ENCODE data around the gene TSPAN18.

Gene TSPAN18

GRCh38 chr11:44718057-44718456, 8.7 kb upstream of the TSPAN18 start:
- no peak for DNase-seq
- H3K9ac ChIP-seq (ENCODE audit: low read length), result no peak overlapping the region

GRCh38 chr11:44718612-44719390, 8.0 kb upstream of the TSPAN18 start:
- 90% methylated on average over 3 of the region's 4 CpGs for WGBS
- H3K36me3 ChIP-seq (ENCODE audit: control insufficient read depth in 1 of 2, insufficient read depth in 2 of 2, low read depth in 1 of 2, low read length in 2 of 2), result no peaks in the 10 kb centered on the region
- H3K9me3 ChIP-seq (ENCODE audit: control insufficient read depth, low read length), result no peaks in the 10 kb centered on the region
- H2BK5ac ChIP-seq (ENCODE audit: low read depth, low read length, poor library complexity, severe bottlenecking), result no peak overlapping the region
- H2BK12ac ChIP-seq (ENCODE audit: low read length in 2 of 2), result no peak overlapping the region
- H2AK5ac ChIP-seq (ENCODE audit: low read length, severe bottlenecking), result no peak overlapping the region
- no peak overlapping the region for H3K4me2 ChIP-seq (ENCODE audit: low read length, poor library complexity, severe bottlenecking)
- no peak overlapping the region for H3K9ac ChIP-seq (ENCODE audit: low read length)
- no peak for DNase-seq
- H4K91ac ChIP-seq (ENCODE audit: low read length), result no peak overlapping the region
- no peaks in the 10 kb centered on the region for H3K4me1 ChIP-seq (ENCODE audit: control insufficient read depth, insufficient read depth, low read depth, low read length)
- H3K14ac ChIP-seq (ENCODE audit: low read length in 2 of 2), result no peak overlapping the region
- peaks cover 74 to 80% of the 10 kb centered on the region in 2 experiments for H3K27me3 ChIP-seq (ENCODE audit: control insufficient read depth in 1 of 2, insufficient read depth in 1 of 2, low read length in 2 of 2)
- no peak overlapping the region for H4K8ac ChIP-seq (ENCODE audit: low read length)
- H3K27ac ChIP-seq (ENCODE audit: low read length, poor library complexity, severe bottlenecking), result no peak overlapping the region
- H3K18ac ChIP-seq (ENCODE audit: low read depth in 1 of 2, low read length in 2 of 2), result no peak overlapping the region
- no peak overlapping the region for H3K4me3 ChIP-seq (ENCODE audit: insufficient read depth in 1 of 2, low read depth in 1 of 2, low read length in 2 of 2)
- H3K23ac ChIP-seq (ENCODE audit: low read length in 2 of 2), result no peak overlapping the region
- no peaks in the 10 kb centered on the region for H3K79me1 ChIP-seq (replicated peaks; ENCODE audit: low read length, poor library complexity, severe bottlenecking)
- H2BK15ac ChIP-seq (ENCODE audit: low read depth, poor library complexity, severe bottlenecking), result no peak overlapping the region
- H2AFZ ChIP-seq (ENCODE audit: low read depth, low read length), result no peak overlapping the region
- no peak overlapping the region for H2BK120ac ChIP-seq (ENCODE audit: low read depth, low read length)
- H3K4ac ChIP-seq (ENCODE audit: low read depth in 1 of 2, low read length in 2 of 2), result no peak overlapping the region

More at GRCh38 chr11:44718057-44718456, 8.7 kb upstream of the TSPAN18 start:
- H3K4me1 ChIP-seq (ENCODE audit: control insufficient read depth, insufficient read depth, low read depth, low read length), result no peaks in the 10 kb centered on the region
- H3K36me3 ChIP-seq (ENCODE audit: control insufficient read depth in 1 of 2, insufficient read depth in 2 of 2, low read depth in 1 of 2, low read length in 2 of 2), result no peaks in the 10 kb centered on the region
- no peak overlapping the region for H3K4me3 ChIP-seq (ENCODE audit: insufficient read depth in 1 of 2, low read depth in 1 of 2, low read length in 2 of 2)
- H4K91ac ChIP-seq (ENCODE audit: low read length), result no peak overlapping the region
- no peak overlapping the region for H3K4me2 ChIP-seq (ENCODE audit: low read length, poor library complexity, severe bottlenecking)
- H2AFZ ChIP-seq (ENCODE audit: low read depth, low read length), result no peak overlapping the region
- no peak overlapping the region for H2BK12ac ChIP-seq (ENCODE audit: low read length in 2 of 2)
- H4K8ac ChIP-seq (ENCODE audit: low read length), result no peak overlapping the region
- no peak overlapping the region for H2BK120ac ChIP-seq (ENCODE audit: low read depth, low read length)
- H3K18ac ChIP-seq (ENCODE audit: low read depth in 1 of 2, low read length in 2 of 2), result no peak overlapping the region
- H2AK5ac ChIP-seq (ENCODE audit: low read length, severe bottlenecking), result no peak overlapping the region
- 52% methylated on average over 3 of the region's 5 CpGs for WGBS
- H2BK5ac ChIP-seq (ENCODE audit: low read depth, low read length, poor library complexity, severe bottlenecking), result no peak overlapping the region
- no peak overlapping the region for H2BK15ac ChIP-seq (ENCODE audit: low read depth, poor library complexity, severe bottlenecking)
- no peak overlapping the region for H3K14ac ChIP-seq (ENCODE audit: low read length in 2 of 2)
- no peak overlapping the region for H3K23ac ChIP-seq (ENCODE audit: low read length in 2 of 2)
- H3K9me3 ChIP-seq (ENCODE audit: control insufficient read depth, low read length), result no peaks in the 10 kb centered on the region
- H3K4ac ChIP-seq (ENCODE audit: low read depth in 1 of 2, low read length in 2 of 2), result no peak overlapping the region
- H3K79me1 ChIP-seq (replicated peaks; ENCODE audit: low read length, poor library complexity, severe bottlenecking), result no peaks in the 10 kb centered on the region
- peaks cover 76 to 80% of the 10 kb centered on the region in 2 experiments for H3K27me3 ChIP-seq (ENCODE audit: control insufficient read depth in 1 of 2, insufficient read depth in 1 of 2, low read length in 2 of 2)
- no peak overlapping the region for H3K27ac ChIP-seq (ENCODE audit: low read length, poor library complexity, severe bottlenecking)

GRCh38 chr11:44725016-44725685, 1.6 kb upstream of the TSPAN18 start:
- Histone ChIP-seq H3K4me1 (ENCODE audit: control insufficient read depth, insufficient read depth, low read depth, low read length) (peaks cover 14% of the 10 kb centered on the region), H3K36me3 (ENCODE audit: control insufficient read depth in 1 of 2, insufficient read depth in 2 of 2, low read depth in 1 of 2, low read length in 2 of 2) (no peaks in the 10 kb centered on the region), H3K14ac (ENCODE audit: low read length in 2 of 2) (no peak overlapping the region), H2AFZ (ENCODE audit: low read depth, low read length) (no peak overlapping the region), H4K8ac (ENCODE audit: low read length) (peak overlapping the region; percentile 4), H3K4ac (ENCODE audit: low read depth in 1 of 2, low read length in 2 of 2) (no peak overlapping the region), H3K4me3 (ENCODE audit: insufficient read depth in 1 of 2, low read depth in 1 of 2, low read length in 2 of 2) (no peak overlapping the region), H3K27ac (ENCODE audit: low read length, poor library complexity, severe bottlenecking) (no peak overlapping the region), H4K91ac (ENCODE audit: low read length) (no peak overlapping the region), H2AK5ac (ENCODE audit: low read length, severe bottlenecking) (no peak overlapping the region), H2BK5ac (ENCODE audit: low read depth, low read length, poor library complexity, severe bottlenecking) (no peak overlapping the region), H3K79me1 (replicated peaks; ENCODE audit: low read length, poor library complexity, severe bottlenecking) (no peaks in the 10 kb centered on the region), H2BK120ac (ENCODE audit: low read depth, low read length) (peak overlapping the region; percentile 73), H2BK12ac (ENCODE audit: low read length in 2 of 2) (peak overlapping the region in 1 of 2 experiments; percentile 45), H3K27me3 (ENCODE audit: control insufficient read depth in 1 of 2, insufficient read depth in 1 of 2, low read length in 2 of 2) (peaks cover 71 to 81% of the 10 kb centered on the region in 2 experiments), H3K9me3 (ENCODE audit: control insufficient read depth, low read length) (no peaks in the 10 kb centered on the region), H2BK15ac (ENCODE audit: low read depth, poor library complexity, severe bottlenecking) (peak overlapping the region; percentile 40), H3K4me2 (ENCODE audit: low read length, poor library complexity, severe bottlenecking) (no peak overlapping the region), H3K23ac (ENCODE audit: low read length in 2 of 2) (no peak overlapping the region), H3K18ac (ENCODE audit: low read depth in 1 of 2, low read length in 2 of 2) (no peak overlapping the region), H3K9ac (ENCODE audit: low read length) (no peak overlapping the region)
- 28% methylated on average over 11 of the region's 12 CpGs for WGBS
- DNase-seq, result peak; percentile 62

GRCh38 chr11:44725757-44726282, 942 bp upstream of the TSPAN18 start:
- Histone ChIP-seq H2BK15ac (ENCODE audit: low read depth, poor library complexity, severe bottlenecking) (no peak overlapping the region), H4K91ac (ENCODE audit: low read length) (no peak overlapping the region), H2AK5ac (ENCODE audit: low read length, severe bottlenecking) (no peak overlapping the region), H3K9me3 (ENCODE audit: control insufficient read depth, low read length) (no peaks in the 10 kb centered on the region), H2AFZ (ENCODE audit: low read depth, low read length) (no peak overlapping the region), H3K14ac (ENCODE audit: low read length in 2 of 2) (no peak overlapping the region), H3K4me1 (ENCODE audit: control insufficient read depth, insufficient read depth, low read depth, low read length) (peaks cover 14% of the 10 kb centered on the region), H2BK5ac (ENCODE audit: low read depth, low read length, poor library complexity, severe bottlenecking) (no peak overlapping the region), H3K79me1 (replicated peaks; ENCODE audit: low read length, poor library complexity, severe bottlenecking) (no peaks in the 10 kb centered on the region), H3K4me2 (ENCODE audit: low read length, poor library complexity, severe bottlenecking) (no peak overlapping the region), H3K27ac (ENCODE audit: low read length, poor library complexity, severe bottlenecking) (no peak overlapping the region), H3K9ac (ENCODE audit: low read length) (no peak overlapping the region), H3K27me3 (ENCODE audit: control insufficient read depth in 1 of 2, insufficient read depth in 1 of 2, low read length in 2 of 2) (peaks cover 71 to 80% of the 10 kb centered on the region in 2 experiments), H2BK12ac (ENCODE audit: low read length in 2 of 2) (peak overlapping the region in 1 of 2 experiments; percentile 75), H3K36me3 (ENCODE audit: control insufficient read depth in 1 of 2, insufficient read depth in 2 of 2, low read depth in 1 of 2, low read length in 2 of 2) (no peaks in the 10 kb centered on the region), H3K18ac (ENCODE audit: low read depth in 1 of 2, low read length in 2 of 2) (no peak overlapping the region), H3K4me3 (ENCODE audit: insufficient read depth in 1 of 2, low read depth in 1 of 2, low read length in 2 of 2) (no peak overlapping the region), H3K23ac (ENCODE audit: low read length in 2 of 2) (no peak overlapping the region), H3K4ac (ENCODE audit: low read depth in 1 of 2, low read length in 2 of 2) (peak overlapping the region; percentile 5 to 45), H2BK120ac (ENCODE audit: low read depth, low read length) (no peak overlapping the region), H4K8ac (ENCODE audit: low read length) (peak overlapping the region; percentile 19)
- WGBS, result 42% methylated on average over 10 of the region's 10 CpGs
- peak; percentile 32 for DNase-seq

All from mesenchymal stem cell (in vitro differentiated cells and primary cell).